HCT116 (cell line): ENCODE results near the gene PCDHGA1. TPM values are rescaled to one million over a fixed set of nuclear protein-coding genes. Genes with fewer than 3 reads are reported as not detected.

Source experiments
- ATAC-seq: fragments of 200-7000 bp; cut with Tn5 transposase; 2 replicates; pipeline ENCODE4 v1.9.1; 2020; ENCODE audit warnings: mild to moderate bottlenecking, moderate library complexity
- BruUV-seq: library from RNA; stranded (reverse); fragments of 400-500 nt; replicated peaks from 2 replicates; lab custom pipeline; 2021; lab: Mats Ljungman, UMichigan
- CTCF ChIA-PET: fragments of 300-600 bp; sonication (Branson Sonifier 250); formaldehyde crosslinking; loops from one replicate; lab custom pipeline; 2021; ENCODE audit warnings: antibody characterized with exemption; lab: Charles Lee
- POLR2A ChIA-PET: fragments of 300-600, 350-600 bp; sonication (Branson Sonifier 250); formaldehyde crosslinking; loops from one replicate; lab custom pipeline; 2021; ENCODE audit warnings: antibody characterized with exemption; lab: Charles Lee
- RAD21 ChIA-PET, 2 experiments: fragments of 300-600 bp; sonication (Branson Sonifier 250); formaldehyde crosslinking; loops; one replicate each; lab custom pipeline; 2023; ENCODE audit warnings: low total read pairs in 2 of 2; ENCODE audit not compliant: uncharacterized antibody in 2 of 2, unreplicated experiment in 2 of 2, low non-redundant PET in 1 of 2; lab: Charles Lee
- DNase-seq: peaks from one replicate; pipeline ENCODE4 v3.0.0-alpha.2; 2010; ENCODE audit warnings: low read depth, low spot score
- H2AFZ ChIP-seq: fragments of 200-600 bp; shearing (Covaris generic), sonication (generic); 2 replicates; pipeline ENCODE4 v1.6.1; 2017; ENCODE audit warnings: low read depth, mixed run types, mixed read lengths, antibody characterized with exemption, low read length; ENCODE audit not compliant: poor library complexity, severe bottlenecking
- H3K27ac ChIP-seq: 2 replicates; pipeline ENCODE4 v1.5.1; 2012; ENCODE audit warnings: low read depth, low read length
- H3K27me3 ChIP-seq: fragments of 200-600 bp; sonication (generic); 2 replicates; pipeline ENCODE4 v1.6.1; 2016; ENCODE audit warnings: mixed run types, low read length, mixed read lengths; ENCODE audit not compliant: insufficient read depth
- H3K36me3 ChIP-seq, 2 experiments: fragments of 200-500 bp in 1 of 2; fragments of 200-600 bp in 1 of 2; sonication (Bioruptor generic) in 1 of 2; sonication (generic) in 1 of 2; 2 replicates each; pipeline versions ENCODE4 v1.5.1 to v1.6.1; 2014 to 2016; ENCODE audit warnings: low read length in 2 of 2, inconsistent platforms in 1 of 2, mixed read lengths in 1 of 2, mixed run types in 1 of 2; ENCODE audit not compliant: insufficient read depth in 2 of 2, control insufficient read depth in 1 of 2
- H3K4me1 ChIP-seq, 2 experiments: fragments of 200-600 bp in 1 of 2; sonication (generic) in 1 of 2; 2 replicates each; pipeline versions ENCODE4 v1.5.1 to v1.6.1; 2012 to 2017; ENCODE audit warnings: low read length in 2 of 2, inconsistent platforms in 1 of 2, mild to moderate bottlenecking in 1 of 2, mixed read lengths in 1 of 2, mixed run types in 1 of 2, moderate library complexity in 1 of 2; ENCODE audit not compliant: insufficient read depth in 2 of 2, control insufficient read depth in 1 of 2
- H3K4me2 ChIP-seq: fragments of 200-600 bp; sonication (generic); 2 replicates; pipeline ENCODE4 v1.6.1; 2017; ENCODE audit warnings: mixed run types, low read length, mixed read lengths
- H3K4me3 ChIP-seq, 2 experiments: fragments of 200-600 bp in 1 of 2; sonication (generic) in 1 of 2; replicated peaks in 1 of 2; 2 replicates each; pipeline ENCODE4 v1.5.1; 2011 to 2016; ENCODE audit warnings: low read length in 2 of 2, control low read depth in 1 of 2, low read depth in 1 of 2, mild to moderate bottlenecking in 1 of 2, mixed read lengths in 1 of 2, mixed run types in 1 of 2
- H3K79me2 ChIP-seq: fragments of 200-600 bp; sonication (generic); 2 replicates; pipeline ENCODE4 v1.6.1; 2017; ENCODE audit warnings: mild to moderate bottlenecking, mixed run types, low read length, moderate library complexity, mixed read lengths; ENCODE audit not compliant: insufficient read depth
- H3K9ac ChIP-seq: fragments of 200-600 bp; sonication (generic); 2 replicates; pipeline ENCODE4 v1.6.1; 2016; ENCODE audit warnings: low read length, mixed read lengths
- H3K9me2 ChIP-seq: fragments of 200-600 bp; sonication (generic), shearing (Covaris generic); 2 replicates; pipeline ENCODE4 v1.6.1; 2017; ENCODE audit warnings: mixed run types, mild to moderate bottlenecking, moderate library complexity; ENCODE audit not compliant: insufficient read depth
- H3K9me3 ChIP-seq, 2 experiments: fragments of 200-500 bp in 1 of 2; fragments of 200-600 bp in 1 of 2; sonication (Bioruptor generic) in 1 of 2; sonication (generic) in 1 of 2; 2 replicates each; pipeline ENCODE4 v1.6.1; 2014 to 2017; ENCODE audit warnings: low read length in 2 of 2, mixed read lengths in 2 of 2, inconsistent platforms in 1 of 2, low read depth in 1 of 2, mild to moderate bottlenecking in 1 of 2, mixed run types in 1 of 2, moderate library complexity in 1 of 2; ENCODE audit not compliant: control insufficient read depth in 1 of 2, insufficient read depth in 1 of 2
- H4K20me1 ChIP-seq: fragments of 200-600 bp; sonication (generic), shearing (Covaris generic); 2 replicates; pipeline ENCODE4 v1.6.1; 2017; ENCODE audit warnings: mixed run types, mild to moderate bottlenecking, moderate library complexity; ENCODE audit not compliant: insufficient read depth
- EZH2phosphoT487 ChIP-seq: fragments of 200-600 bp; IDR thresholded peaks from 2 replicates; pipeline ENCODE4 v1.6.1; 2018; ENCODE audit warnings: antibody characterized with exemption, borderline replicate concordance
- FOSL1 ChIP-seq: IDR thresholded peaks from 2 replicates; pipeline ENCODE4 v1.6.1; 2012; ENCODE audit warnings: low read depth
- POLR2A ChIP-seq: IDR thresholded peaks from 2 replicates; pipeline ENCODE4 v1.7.0; 2011; ENCODE audit warnings: borderline replicate concordance; ENCODE audit not compliant: insufficient read depth, insufficient read length; ENCODE audit errors: extremely low read depth
- RAD21 ChIP-seq: IDR thresholded peaks from 2 replicates; pipeline ENCODE4 v1.6.1; 2012; ENCODE audit warnings: low read depth, mild to moderate bottlenecking
- SP1 ChIP-seq: IDR thresholded peaks from 2 replicates; pipeline ENCODE4 v1.6.1; 2012; ENCODE audit warnings: low read depth
- ZNF274 ChIP-seq: fragments of 200-500 bp; sonication (Bioruptor generic); IDR thresholded peaks from 2 replicates; pipeline ENCODE4 v1.6.1; 2014; ENCODE audit warnings: mild to moderate bottlenecking, low read depth, low read length, inconsistent platforms
- intact Hi-C: fragments of 100-400 bp; cut with micrococcal nuclease; formaldehyde crosslinking; loops from 2 replicates; pipeline ENCODE4 v1.10.0; 2022
- total RNA-seq: library from RNA; stranded (reverse); gene quantifications from one replicate; pipeline ENCODE4 v1.2.1, GENCODE V29; 2021; ENCODE audit not compliant: unreplicated experiment
- TF ChIP-seq, protein P1 (sequence below): IDR thresholded peaks from 2 replicates; pipeline ENCODE4 v1.6.1; 2012; ENCODE audit warnings: low read depth
- TF ChIP-seq, protein P2 (sequence below): IDR thresholded peaks from 2 replicates; pipeline ENCODE4 v1.6.1; 2011; ENCODE audit warnings: mild to moderate bottlenecking, low read length, moderate library complexity; ENCODE audit not compliant: insufficient replicate concordance; ENCODE audit errors: extremely low read depth
- TF ChIP-seq, protein P3 (sequence below): IDR thresholded peaks from 2 replicates; pipeline ENCODE4 v1.6.1; 2012

PCDHGA1 gene
- total RNA-seq, 1 experiment from 2014 or later = 0.05 TPM

DNA sequence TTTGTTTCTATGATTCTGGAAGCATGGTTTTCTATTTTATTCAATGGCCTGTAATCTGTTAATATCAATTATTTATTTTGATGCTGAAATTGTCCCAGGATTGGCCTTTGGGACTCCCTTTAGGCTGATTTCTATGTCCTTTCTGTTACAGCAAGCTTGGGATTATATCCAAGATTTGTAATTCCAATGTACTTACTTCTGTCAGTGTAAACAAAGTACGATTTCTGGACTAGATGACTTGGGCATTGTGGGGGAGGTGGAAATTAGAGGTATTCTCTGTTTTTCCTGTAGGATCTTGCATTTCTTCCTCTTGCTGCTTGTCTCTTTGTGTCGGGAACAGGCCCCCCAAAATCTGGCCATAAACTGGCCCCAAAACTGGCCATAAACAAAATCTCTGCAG lies 103.7 kb downstream of the PCDHGA1 start:
- Histone ChIP-seq H3K9me3 (peaks cover 0 to 8% of the 10 kb centered on the region in 2 experiments; a peak in 2 of 4 replicates), H3K9me2 (no peaks in the 10 kb centered on the region), H3K4me2 (no peak overlapping the region), H3K27ac (no peak overlapping the region), H3K27me3 (no peaks in the 10 kb centered on the region), H3K4me3 (no peak overlapping the region), H2AFZ (no peak overlapping the region), H3K36me3 (no peaks in the 10 kb centered on the region), H4K20me1 (no peaks in the 10 kb centered on the region)
- ATAC-seq = no peak
- no TSS peak for BruUV-seq
- intact Hi-C loops = no loop called here
- DNase-seq = no peak
- RAD21 ChIA-PET = no interaction called here
- CTCF ChIA-PET = no interaction called here
- POLR2A ChIA-PET = no interaction called here
- TF ChIP-seq SP1 = no peak
- no peak for TF ChIP-seq EZH2phosphoT487
- no peak for TF ChIP-seq ZNF274
- TF ChIP-seq, protein P1, sequence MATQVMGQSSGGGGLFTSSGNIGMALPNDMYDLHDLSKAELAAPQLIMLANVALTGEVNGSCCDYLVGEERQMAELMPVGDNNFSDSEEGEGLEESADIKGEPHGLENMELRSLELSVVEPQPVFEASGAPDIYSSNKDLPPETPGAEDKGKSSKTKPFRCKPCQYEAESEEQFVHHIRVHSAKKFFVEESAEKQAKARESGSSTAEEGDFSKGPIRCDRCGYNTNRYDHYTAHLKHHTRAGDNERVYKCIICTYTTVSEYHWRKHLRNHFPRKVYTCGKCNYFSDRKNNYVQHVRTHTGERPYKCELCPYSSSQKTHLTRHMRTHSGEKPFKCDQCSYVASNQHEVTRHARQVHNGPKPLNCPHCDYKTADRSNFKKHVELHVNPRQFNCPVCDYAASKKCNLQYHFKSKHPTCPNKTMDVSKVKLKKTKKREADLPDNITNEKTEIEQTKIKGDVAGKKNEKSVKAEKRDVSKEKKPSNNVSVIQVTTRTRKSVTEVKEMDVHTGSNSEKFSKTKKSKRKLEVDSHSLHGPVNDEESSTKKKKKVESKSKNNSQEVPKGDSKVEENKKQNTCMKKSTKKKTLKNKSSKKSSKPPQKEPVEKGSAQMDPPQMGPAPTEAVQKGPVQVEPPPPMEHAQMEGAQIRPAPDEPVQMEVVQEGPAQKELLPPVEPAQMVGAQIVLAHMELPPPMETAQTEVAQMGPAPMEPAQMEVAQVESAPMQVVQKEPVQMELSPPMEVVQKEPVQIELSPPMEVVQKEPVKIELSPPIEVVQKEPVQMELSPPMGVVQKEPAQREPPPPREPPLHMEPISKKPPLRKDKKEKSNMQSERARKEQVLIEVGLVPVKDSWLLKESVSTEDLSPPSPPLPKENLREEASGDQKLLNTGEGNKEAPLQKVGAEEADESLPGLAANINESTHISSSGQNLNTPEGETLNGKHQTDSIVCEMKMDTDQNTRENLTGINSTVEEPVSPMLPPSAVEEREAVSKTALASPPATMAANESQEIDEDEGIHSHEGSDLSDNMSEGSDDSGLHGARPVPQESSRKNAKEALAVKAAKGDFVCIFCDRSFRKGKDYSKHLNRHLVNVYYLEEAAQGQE = no peak
- no peak for TF ChIP-seq FOSL1
- TF ChIP-seq RAD21 = no peak
- TF ChIP-seq, protein P2, sequence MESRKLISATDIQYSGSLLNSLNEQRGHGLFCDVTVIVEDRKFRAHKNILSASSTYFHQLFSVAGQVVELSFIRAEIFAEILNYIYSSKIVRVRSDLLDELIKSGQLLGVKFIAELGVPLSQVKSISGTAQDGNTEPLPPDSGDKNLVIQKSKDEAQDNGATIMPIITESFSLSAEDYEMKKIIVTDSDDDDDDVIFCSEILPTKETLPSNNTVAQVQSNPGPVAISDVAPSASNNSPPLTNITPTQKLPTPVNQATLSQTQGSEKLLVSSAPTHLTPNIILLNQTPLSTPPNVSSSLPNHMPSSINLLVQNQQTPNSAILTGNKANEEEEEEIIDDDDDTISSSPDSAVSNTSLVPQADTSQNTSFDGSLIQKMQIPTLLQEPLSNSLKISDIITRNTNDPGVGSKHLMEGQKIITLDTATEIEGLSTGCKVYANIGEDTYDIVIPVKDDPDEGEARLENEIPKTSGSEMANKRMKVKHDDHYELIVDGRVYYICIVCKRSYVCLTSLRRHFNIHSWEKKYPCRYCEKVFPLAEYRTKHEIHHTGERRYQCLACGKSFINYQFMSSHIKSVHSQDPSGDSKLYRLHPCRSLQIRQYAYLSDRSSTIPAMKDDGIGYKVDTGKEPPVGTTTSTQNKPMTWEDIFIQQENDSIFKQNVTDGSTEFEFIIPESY = no peak
- TF ChIP-seq, protein P3, sequence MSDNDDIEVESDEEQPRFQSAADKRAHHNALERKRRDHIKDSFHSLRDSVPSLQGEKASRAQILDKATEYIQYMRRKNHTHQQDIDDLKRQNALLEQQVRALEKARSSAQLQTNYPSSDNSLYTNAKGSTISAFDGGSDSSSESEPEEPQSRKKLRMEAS = no peak
- no peak for TF ChIP-seq POLR2A
- TF ChIP-seq, all 23 proteins: peak for 0
- Histone ChIP-seq H3K79me2 (no peaks in the 10 kb centered on the region), H3K9ac (no peak overlapping the region), H3K4me1 (no peaks in the 10 kb centered on the region)
